Cardiac muscle cell (in vitro differentiated cells and primary cell): Measurements from ENCODE around the gene PRSS8. TPM values are rescaled to one million over a fixed set of nuclear protein-coding genes. Genes with fewer than 3 reads are reported as not detected.
A peak's percentile ranks its signal among the peaks of the same experiment; 100 is the strongest.

Experiments
- DNase-seq, 2 donors: peaks; one replicate each; pipeline versions ENCODE4 v3.0.0 to v3.0.0-alpha.2; 2010 to 2017; ENCODE audit warnings: low read depth in 1 of 2, low spot score in 1 of 2
- H3K27ac ChIP-seq: fragments of 200-600 bp; sonication (generic); 2 replicates; pipeline ENCODE4 v1.5.1; 2016
- H3K27me3 ChIP-seq: fragments of 200-600 bp; sonication (generic); 2 replicates; pipeline ENCODE4 v1.6.0; 2016; ENCODE audit warnings: control low read depth
- H3K36me3 ChIP-seq: fragments of 200-600 bp; sonication (generic); 2 replicates; pipeline ENCODE4 v1.5.1; 2016; ENCODE audit warnings: control low read depth
- H3K4me1 ChIP-seq: fragments of 200-600 bp; sonication (generic); 2 replicates; pipeline ENCODE4 v1.8.1; 2017; ENCODE audit warnings: low read depth, mild to moderate bottlenecking, mixed run types
- H3K4me3 ChIP-seq: fragments of 200-600 bp; sonication (generic); 2 replicates; pipeline ENCODE4 v1.5.1; 2016; ENCODE audit warnings: mild to moderate bottlenecking
- H3K9me3 ChIP-seq: fragments of 200-600 bp; sonication (generic); 2 replicates; pipeline ENCODE4 v1.5.1; 2017; ENCODE audit warnings: low read depth, mild to moderate bottlenecking, control low read depth
- CTCF ChIP-seq: IDR thresholded peaks from 2 replicates; pipeline ENCODE4 v1.5.1; 2012; ENCODE audit warnings: low read depth, mild to moderate bottlenecking, low read length
- polyA plus RNA-seq: library from polyadenylated mRNA; unstranded; fragments of >200 nt; fragmentation: Nextera tagmentation; extraction: Ambion mirVana; gene quantifications from 2 replicates; pipeline ENCODE4 v1.2.1, GENCODE V29; 2016
- total RNA-seq: library from RNA; depleted of rRNA; stranded (reverse); fragments of >200 nt; gene quantifications from 2 replicates; pipeline ENCODE4 v1.2.3, GENCODE V29; 2016

Gene PRSS8
- total RNA-seq (11.6 TPM in 2 replicates), polyA plus RNA-seq (19.5 and 22.5 TPM in 2 replicates)

GRCh38 chr16:31135535-31136286, at the start of gene PRSS8:
Gene PRSS8 (minus strand): TSS chr16:31135727. CDS start chr16:31135498, 229 bp downstream.
- H3K36me3 ChIP-seq, result peaks cover 5% of the 10 kb centered on the region
- DNase-seq, result peak in 1 of 2 donors; percentile 40
- peak within 1 kb of the TSS; percentile 19 for H3K4me3 ChIP-seq
- peaks cover 7% of the 10 kb centered on the region for H3K4me1 ChIP-seq
- no peaks in the 10 kb centered on the region for H3K9me3 ChIP-seq
- no peak for TF ChIP-seq CTCF
- no peaks in the 10 kb centered on the region for H3K27me3 ChIP-seq
- H3K27ac ChIP-seq, result no peak within 1 kb of the TSS

- Histone ChIP-seq H3K27me3 (no peaks in the 10 kb centered on the region), H3K9me3 (no peaks in the 10 kb centered on the region), H3K27ac (no peak overlapping the region), H3K4me1 (peaks cover 16% of the 10 kb centered on the region), H3K4me3 (no peak overlapping the region), H3K36me3 (peaks cover 73% of the 10 kb centered on the region)
- TF ChIP-seq CTCF, result no peak
- DNase-seq, result no peak
These were observed 49.4 kb upstream of the PRSS8 start for GRCh38 chr16:31184888-31185287.

- Histone ChIP-seq H3K36me3 (peaks cover 62% of the 10 kb centered on the region), H3K4me3 (no peak overlapping the region), H3K27me3 (no peaks in the 10 kb centered on the region), H3K4me1 (peaks cover 16% of the 10 kb centered on the region), H3K9me3 (no peaks in the 10 kb centered on the region), H3K27ac (no peak overlapping the region)
- TF ChIP-seq CTCF, result no peak
- no peak for DNase-seq
These were observed 48.2 kb upstream of the PRSS8 start for GRCh38 chr16:31183432-31184428.

GRCh38 chr16:31182391-31182790, 46.9 kb upstream of the PRSS8 start:
- Histone ChIP-seq H3K27ac (no peak overlapping the region), H3K9me3 (no peaks in the 10 kb centered on the region)

More at GRCh38 chr16:31182391-31182790, 46.9 kb upstream of the PRSS8 start:
- H3K4me3 ChIP-seq, result peak overlapping the region; percentile 94
- TF ChIP-seq CTCF, result no peak
- peaks cover 48% of the 10 kb centered on the region for H3K36me3 ChIP-seq
- no peaks in the 10 kb centered on the region for H3K27me3 ChIP-seq
- H3K4me1 ChIP-seq, result peaks cover 16% of the 10 kb centered on the region
- DNase-seq, result no peak
